ENCODE measurements around the gene SULT4A1.

GRCh38 chr22:43852573-43853327 is 9.6 kb downstream of the SULT4A1 start:
- no peak for TF ChIP-seq CTCF (IDR thresholded peaks at IDR 0.05; ENCODE audit: low read length)
- no peak for TF ChIP-seq EZH2phosphoT487 (IDR thresholded peaks at IDR 0.05; ENCODE audit: low read length)
